ENCODE results near the gene QSER1. TPM values are rescaled to one million over a fixed set of nuclear protein-coding genes. Genes with fewer than 3 reads are reported as not detected.

Gene QSER1
- total RNA-seq, 1 donor from 2014 or later = 17.9 TPM

DNA sequence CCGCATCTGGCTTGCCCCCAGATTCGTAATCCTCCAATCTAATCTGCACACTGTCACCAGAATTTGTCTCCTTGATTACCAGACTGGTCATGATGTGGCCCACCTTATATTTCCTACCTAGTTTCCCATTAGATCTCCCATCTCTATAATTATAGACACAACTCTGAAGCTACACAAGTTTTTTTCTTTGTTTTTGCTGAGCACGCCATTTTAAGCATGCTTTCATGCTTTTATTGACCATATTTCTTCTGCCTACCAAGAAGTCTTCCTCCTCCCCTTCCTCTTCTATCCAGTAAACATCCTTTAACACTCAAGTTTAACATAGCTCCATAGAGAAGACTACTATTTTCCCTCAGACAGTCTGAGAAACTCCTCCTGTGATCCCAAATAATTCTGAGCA is 98.8 kb downstream of the QSER1 start:
- no peaks in the 10 kb centered on the region for H3K36me3 Mint-ChIP-seq (ENCODE audit: low read depth)
- peaks cover 15% of the 10 kb centered on the region for H3K9me3 Mint-ChIP-seq
- no peak overlapping the region for H3K4me3 Mint-ChIP-seq (ENCODE audit: low read depth)
- H3K27me3 Mint-ChIP-seq (ENCODE audit: low read depth) = peaks cover 49% of the 10 kb centered on the region
- intact Hi-C loops (cut with micrococcal nuclease) = no loop called here
- no peak for DNase-seq (ENCODE audit: low spot score)
- no peaks in the 10 kb centered on the region for H3K4me1 Mint-ChIP-seq (ENCODE audit: low read depth)
- H3K27ac Mint-ChIP-seq = no peak overlapping the region

- Mint-ChIP-seq H3K4me3 (ENCODE audit: low read depth) (no peak overlapping the region), H3K27me3 (ENCODE audit: low read depth) (peaks cover 49% of the 10 kb centered on the region), H3K4me1 (ENCODE audit: low read depth) (no peaks in the 10 kb centered on the region), H3K27ac (no peak overlapping the region), H3K36me3 (ENCODE audit: low read depth) (no peaks in the 10 kb centered on the region), H3K9me3 (peaks cover 15% of the 10 kb centered on the region)
- intact Hi-C loops (cut with micrococcal nuclease) = no loop called here
- no peak for DNase-seq (ENCODE audit: low spot score)
These were observed 99.3 kb downstream of the QSER1 start for GRCh38 chr11:32991898-32992297.

DNA sequence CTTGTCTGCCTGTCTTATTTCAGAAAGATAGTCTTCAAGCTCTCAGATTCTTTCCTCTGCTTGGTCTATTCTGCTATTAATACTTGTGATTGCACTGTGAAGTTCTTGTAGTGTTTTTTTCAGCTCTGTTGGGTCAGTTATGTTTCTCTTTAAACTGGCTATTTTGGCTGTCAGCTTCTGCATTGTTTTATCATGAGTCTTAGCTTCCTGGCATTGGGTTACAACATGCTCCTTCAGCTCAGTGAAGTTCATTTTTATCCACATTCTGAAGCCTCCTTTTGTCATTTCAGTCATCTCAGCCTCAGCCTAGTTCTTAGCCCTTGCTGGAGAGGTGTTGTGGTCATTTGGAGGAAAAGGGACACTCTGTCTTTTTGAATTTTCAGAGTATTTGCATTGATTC is 107.6 kb downstream of the QSER1 start:
- intact Hi-C loops (cut with micrococcal nuclease) = no loop called here
- Mint-ChIP-seq H3K4me3 (ENCODE audit: low read depth) (no peak overlapping the region), H3K27me3 (ENCODE audit: low read depth) (peaks cover 63% of the 10 kb centered on the region), H3K9me3 (peaks cover 11% of the 10 kb centered on the region), H3K36me3 (ENCODE audit: low read depth) (no peaks in the 10 kb centered on the region), H3K27ac (no peak overlapping the region), H3K4me1 (ENCODE audit: low read depth) (peaks cover 6% of the 10 kb centered on the region)
- no peak for DNase-seq (ENCODE audit: low spot score)

GRCh38 chr11:33001281-33001680 is 108.7 kb downstream of the QSER1 start:
- Mint-ChIP-seq H3K27ac (no peak overlapping the region), H3K4me1 (ENCODE audit: low read depth) (peaks cover 15% of the 10 kb centered on the region), H3K4me3 (ENCODE audit: low read depth) (no peak overlapping the region), H3K36me3 (ENCODE audit: low read depth) (no peaks in the 10 kb centered on the region), H3K9me3 (peaks cover 11% of the 10 kb centered on the region), H3K27me3 (ENCODE audit: low read depth) (peaks cover 60% of the 10 kb centered on the region)
- intact Hi-C loops (cut with micrococcal nuclease) = no loop called here
- DNase-seq (ENCODE audit: low spot score) = no peak

DNA sequence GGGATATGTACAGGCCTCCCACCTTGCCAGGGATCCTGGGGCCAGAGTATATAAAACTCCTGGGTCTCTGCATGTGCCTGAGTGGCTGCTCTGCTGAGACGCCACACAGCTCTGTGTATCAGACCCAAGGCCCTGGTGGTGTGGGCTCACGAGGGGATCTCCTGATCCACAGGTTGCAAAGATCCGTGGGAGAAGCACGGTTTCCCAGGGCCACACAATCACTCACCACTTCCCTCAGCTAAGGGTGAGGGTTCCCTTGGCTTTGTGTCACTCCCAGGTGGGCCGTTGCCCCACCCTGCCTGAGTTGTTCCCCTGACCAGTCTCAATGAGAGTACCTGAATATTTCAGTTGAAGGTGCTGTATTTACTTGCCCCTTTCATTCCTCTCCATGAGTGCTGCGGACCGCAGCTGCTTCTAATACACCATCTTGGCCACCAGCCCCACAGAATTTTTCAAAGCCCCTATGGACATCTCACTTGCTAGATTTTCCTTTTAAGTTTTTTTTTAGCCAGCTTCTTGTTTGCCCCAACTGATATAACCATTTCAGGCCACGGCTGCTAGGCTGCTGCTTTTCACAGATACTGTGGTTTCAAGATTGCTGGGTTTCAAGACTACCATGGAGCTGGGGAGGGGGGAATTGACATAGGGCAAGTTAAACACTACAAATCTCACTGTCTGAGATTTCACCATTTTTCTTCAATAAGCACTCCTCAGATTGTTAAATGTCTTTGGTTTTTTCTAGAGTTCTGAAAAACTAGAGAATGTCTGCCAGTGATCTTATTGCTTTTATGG is 109.3 kb downstream of the QSER1 start:
- peaks cover 11% of the 10 kb centered on the region for H3K9me3 Mint-ChIP-seq
- DNase-seq (ENCODE audit: low spot score) = no peak
- H3K27me3 Mint-ChIP-seq (ENCODE audit: low read depth) = peaks cover 60% of the 10 kb centered on the region
- intact Hi-C loops (cut with micrococcal nuclease) = no loop called here
- no peaks in the 10 kb centered on the region for H3K36me3 Mint-ChIP-seq (ENCODE audit: low read depth)
- H3K4me3 Mint-ChIP-seq (ENCODE audit: low read depth) = no peak overlapping the region
- H3K27ac Mint-ChIP-seq = no peak overlapping the region
- H3K4me1 Mint-ChIP-seq (ENCODE audit: low read depth) = peaks cover 15% of the 10 kb centered on the region

GRCh38 chr11:33005175-33005574 is 112.6 kb downstream of the QSER1 start:
- no peak overlapping the region for H3K4me3 Mint-ChIP-seq (ENCODE audit: low read depth)
- H3K4me1 Mint-ChIP-seq (ENCODE audit: low read depth) = peaks cover 17% of the 10 kb centered on the region
- H3K27me3 Mint-ChIP-seq (ENCODE audit: low read depth) = peaks cover 59% of the 10 kb centered on the region
- H3K27ac Mint-ChIP-seq = no peak overlapping the region
- intact Hi-C loops (cut with micrococcal nuclease) = no loop called here
- no peaks in the 10 kb centered on the region for H3K36me3 Mint-ChIP-seq (ENCODE audit: low read depth)
- no peaks in the 10 kb centered on the region for H3K9me3 Mint-ChIP-seq
- DNase-seq (ENCODE audit: low spot score) = no peak

GRCh38 chr11:33006010-33006409 is 113.4 kb downstream of the QSER1 start:
- peaks cover 23% of the 10 kb centered on the region for H3K4me1 Mint-ChIP-seq (ENCODE audit: low read depth)
- DNase-seq (ENCODE audit: low spot score) = no peak
- H3K27ac Mint-ChIP-seq = no peak overlapping the region
- no peak overlapping the region for H3K4me3 Mint-ChIP-seq (ENCODE audit: low read depth)
- no peaks in the 10 kb centered on the region for H3K9me3 Mint-ChIP-seq
- intact Hi-C loops (cut with micrococcal nuclease) = no loop called here
- no peaks in the 10 kb centered on the region for H3K36me3 Mint-ChIP-seq (ENCODE audit: low read depth)
- peaks cover 60% of the 10 kb centered on the region for H3K27me3 Mint-ChIP-seq (ENCODE audit: low read depth)

DNA sequence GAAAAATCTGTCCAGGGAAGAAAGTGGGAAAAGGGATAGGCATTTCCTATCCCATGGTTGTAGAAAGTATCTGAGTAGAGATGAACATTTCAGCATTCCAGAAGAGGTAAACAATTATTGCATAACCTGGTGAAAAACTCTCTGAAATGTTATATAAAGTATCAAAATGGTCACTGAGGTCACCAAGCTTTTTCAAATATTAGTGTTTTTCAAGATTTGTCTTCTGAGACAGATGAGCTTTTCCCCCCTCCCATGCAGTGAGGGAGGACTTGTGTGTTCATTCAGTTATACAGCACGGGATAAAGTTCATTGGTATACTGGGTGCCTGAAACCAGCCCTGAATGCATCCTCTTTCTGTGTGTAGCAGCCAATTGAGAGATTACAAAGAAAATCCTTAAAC is 121.1 kb downstream of the QSER1 start:
- Mint-ChIP-seq H3K27me3 (ENCODE audit: low read depth) (peaks cover 57% of the 10 kb centered on the region), H3K4me3 (ENCODE audit: low read depth) (no peak overlapping the region), H3K27ac (no peak overlapping the region), H3K36me3 (ENCODE audit: low read depth) (no peaks in the 10 kb centered on the region), H3K9me3 (no peaks in the 10 kb centered on the region), H3K4me1 (ENCODE audit: low read depth) (peaks cover 25% of the 10 kb centered on the region)
- intact Hi-C loops (cut with micrococcal nuclease) = loop anchor here (10.0 kb wide), 1 partner anchor 241 kb away; the partner anchor contains the start of gene HIPK3
- no peak for DNase-seq (ENCODE audit: low spot score)

DNA sequence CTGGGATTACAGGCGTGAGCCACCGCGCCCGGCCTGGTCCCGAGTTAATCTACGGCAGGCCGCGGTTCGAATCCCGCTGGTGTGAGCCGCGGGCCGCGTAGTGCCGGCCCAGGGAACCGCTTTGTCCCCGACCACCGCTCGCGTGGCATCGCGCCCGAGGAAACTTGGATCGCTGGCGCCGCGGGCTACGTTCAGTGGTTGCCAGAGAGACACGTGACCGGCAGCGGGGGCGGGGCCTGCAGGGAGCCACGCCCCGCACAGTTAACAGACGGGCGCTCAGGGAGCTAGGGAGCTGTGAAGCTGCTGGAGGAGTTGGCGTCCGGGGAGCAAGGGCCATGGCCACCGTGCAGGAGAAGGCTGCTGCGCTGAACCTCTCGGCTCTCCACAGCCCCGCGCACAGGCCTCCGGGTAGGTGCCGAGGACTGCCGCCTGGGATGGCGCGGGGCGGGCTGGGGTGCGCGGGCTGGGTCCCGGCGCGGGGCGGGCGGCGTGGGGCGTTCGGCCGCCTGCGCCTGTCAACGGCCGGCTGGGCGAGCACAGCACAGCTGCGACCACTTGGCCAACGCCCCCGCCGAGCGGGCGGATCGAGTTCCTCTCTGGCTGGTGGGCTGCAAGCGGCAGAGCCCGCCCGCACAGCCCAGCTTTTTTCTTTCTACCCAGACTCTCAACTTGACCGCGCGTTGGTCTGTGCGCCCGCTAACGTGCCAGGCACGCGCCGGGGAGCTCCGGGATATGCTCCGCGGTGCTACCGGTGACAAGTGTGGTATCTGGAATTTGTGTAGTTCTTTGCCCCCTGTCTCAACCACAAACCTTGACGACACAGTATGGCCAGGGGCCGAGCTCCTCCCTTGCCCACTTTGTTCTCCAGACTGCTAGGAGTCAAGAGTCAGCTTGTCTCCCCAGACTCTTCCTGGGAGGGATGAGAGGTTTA is 123.3 kb downstream of the QSER1 start, which contains the start of gene DEPDC7:
Gene DEPDC7, plus strand, starts transcription at position 258 of the 931 bp plus-strand sequence. Its CDS starts 78 bp downstream, at position 336.
- Mint-ChIP-seq H3K9me3 (no peaks in the 10 kb centered on the region), H3K27ac (no peak within 1 kb of the TSS), H3K4me3 (ENCODE audit: low read depth) (peak within 1 kb of the TSS; percentile 76), H3K36me3 (ENCODE audit: low read depth) (no peaks in the 10 kb centered on the region), H3K27me3 (ENCODE audit: low read depth) (peaks cover 56% of the 10 kb centered on the region), H3K4me1 (ENCODE audit: low read depth) (peaks cover 17% of the 10 kb centered on the region)
- intact Hi-C loops (cut with micrococcal nuclease) = loop anchor here (10.0 kb wide), 1 partner anchor 239 kb away; the partner anchor contains the start of gene HIPK3
- peak; percentile 66 for DNase-seq (ENCODE audit: low spot score)

DNA sequence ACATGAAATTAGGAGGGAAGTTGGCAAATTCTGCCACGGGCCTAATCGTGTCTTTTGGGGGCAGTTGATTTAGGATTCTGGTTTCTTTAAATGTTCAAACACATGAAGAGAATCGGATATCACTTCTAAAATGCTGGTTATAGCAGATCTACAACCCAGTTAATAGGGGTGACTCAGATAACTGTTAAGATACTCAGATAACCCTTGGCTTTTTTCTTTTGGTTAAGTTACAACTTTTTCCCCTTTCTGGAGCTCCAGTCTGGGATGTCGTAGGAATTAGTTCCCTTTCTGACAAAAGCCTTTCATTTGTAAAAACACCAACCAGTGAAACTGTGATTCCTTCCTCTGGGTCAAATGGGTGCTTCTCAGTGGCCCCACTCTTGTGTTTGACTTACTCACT is 124.0 kb downstream of the QSER1 start:
- intact Hi-C loops (cut with micrococcal nuclease) = loop anchor here (10.0 kb wide), 1 partner anchor 238 kb away; the partner anchor contains the start of gene HIPK3
- no peaks in the 10 kb centered on the region for H3K9me3 Mint-ChIP-seq
- no peaks in the 10 kb centered on the region for H3K36me3 Mint-ChIP-seq (ENCODE audit: low read depth)
- DNase-seq (ENCODE audit: low spot score) = no peak
- H3K4me1 Mint-ChIP-seq (ENCODE audit: low read depth) = peaks cover 13% of the 10 kb centered on the region
- H3K4me3 Mint-ChIP-seq (ENCODE audit: low read depth) = peak overlapping the region; percentile 64
- peaks cover 59% of the 10 kb centered on the region for H3K27me3 Mint-ChIP-seq (ENCODE audit: low read depth)
- no peak overlapping the region for H3K27ac Mint-ChIP-seq

- H3K4me3 Mint-ChIP-seq (ENCODE audit: low read depth) = no peak overlapping the region
- H3K36me3 Mint-ChIP-seq (ENCODE audit: low read depth) = no peaks in the 10 kb centered on the region
- no peaks in the 10 kb centered on the region for H3K9me3 Mint-ChIP-seq
- peaks cover 63% of the 10 kb centered on the region for H3K27me3 Mint-ChIP-seq (ENCODE audit: low read depth)
- no peak for DNase-seq (ENCODE audit: low spot score)
- no peak overlapping the region for H3K27ac Mint-ChIP-seq
- intact Hi-C loops (cut with micrococcal nuclease) = loop anchor here (10.0 kb wide), 1 partner anchor 237 kb away; the partner anchor contains the start of gene HIPK3
- H3K4me1 Mint-ChIP-seq (ENCODE audit: low read depth) = peaks cover 9% of the 10 kb centered on the region
These were observed 124.9 kb downstream of the QSER1 start for GRCh38 chr11:33017478-33017877.

GRCh38 chr11:33017965-33018364 is 125.4 kb downstream of the QSER1 start:
- H3K4me3 Mint-ChIP-seq (ENCODE audit: low read depth) = no peak overlapping the region
- DNase-seq (ENCODE audit: low spot score) = no peak
- intact Hi-C loops (cut with micrococcal nuclease) = loop anchor here (10.0 kb wide), 1 partner anchor 237 kb away; the partner anchor contains the start of gene HIPK3
- no peak overlapping the region for H3K27ac Mint-ChIP-seq
- no peaks in the 10 kb centered on the region for H3K9me3 Mint-ChIP-seq
- H3K4me1 Mint-ChIP-seq (ENCODE audit: low read depth) = peaks cover 9% of the 10 kb centered on the region
- H3K27me3 Mint-ChIP-seq (ENCODE audit: low read depth) = peaks cover 63% of the 10 kb centered on the region
- no peaks in the 10 kb centered on the region for H3K36me3 Mint-ChIP-seq (ENCODE audit: low read depth)

All from activated T-helper 2 cell treated with anti-CD3 and anti-CD28 coated beads, Interferon-gamma antibody, Interleukin-2, Interleukin-4, amounts not matched to agents 10 μg/mL and 5 μg/mL and 100 μg/mL, durations not matched to agents 14 hours and 24 hours and 36 hours (primary cell).